Effector memory CD8-positive, alpha-beta T cell (primary cell): ENCODE results near the gene CHD9NB.

Experiments
- ATAC-seq: fragments of 150-1000 bp; cut with Tn5 transposase; replicated peaks from 2 replicates; pipeline ENCODE4 v1.10.0; 2021; ENCODE audit warnings: mild to moderate bottlenecking, moderate library complexity
- DNase-seq, 3 experiments: peaks; one replicate each; pipeline ENCODE4 v3.0.0; 2021
- H3K27ac Mint-ChIP-seq, 2 donors: one replicate each; pipeline ENCODE4 v1.8.0; 2022; ENCODE audit warnings: mild to moderate bottlenecking in 2 of 2, mixed read lengths in 2 of 2, moderate library complexity in 2 of 2
- H3K27me3 Mint-ChIP-seq, 2 donors: one replicate each; pipeline ENCODE4 v1.8.0; 2022; ENCODE audit warnings: mixed read lengths in 2 of 2
- H3K36me3 Mint-ChIP-seq: one replicate; pipeline ENCODE4 v1.8.0; 2022; ENCODE audit warnings: mild to moderate bottlenecking, moderate library complexity, mixed read lengths; ENCODE audit not compliant: insufficient read depth
- H3K4me1 Mint-ChIP-seq, 2 donors: one replicate each; pipeline ENCODE4 v1.8.0; 2022; ENCODE audit warnings: low read depth in 2 of 2, mixed read lengths in 2 of 2
- H3K4me3 Mint-ChIP-seq, 2 donors: one replicate each; pipeline ENCODE4 v1.8.0; 2022; ENCODE audit warnings: mild to moderate bottlenecking in 2 of 2, mixed read lengths in 2 of 2, moderate library complexity in 2 of 2
- H3K9me3 Mint-ChIP-seq, 2 donors: one replicate each; pipeline ENCODE4 v1.8.0; 2022; ENCODE audit warnings: mixed read lengths in 2 of 2
- total RNA-seq, 9 experiments: gene quantifications; one replicate each; lab custom pipeline; 2026; lab: John Stamatoyannopoulos, UW

Gene CHD9NB
- total RNA-seq: 0 to 0.11 (median 0) reads per million in 9 experiments

GRCh38 chr16:53052519-53053501 is at the start of gene CHD9NB:
CHD9NB (minus strand) TSS chr16:53052897; CDS start chr16:53044158, 8,739 bp downstream.
- Mint-ChIP-seq H3K4me3 (no peak within 1 kb of the TSS), H3K4me1 (peaks cover 18 to 20% of the 10 kb centered on the region in 2 donors), H3K27ac (peak within 1 kb of the TSS; percentile 56 to 68), H3K36me3 (no peaks in the 10 kb centered on the region), H3K27me3 (peaks cover under 1% of the 10 kb centered on the region in 2 donors), H3K9me3 (no peaks in the 10 kb centered on the region)
- DNase-seq: no peak
- ATAC-seq: no peak

DNA sequence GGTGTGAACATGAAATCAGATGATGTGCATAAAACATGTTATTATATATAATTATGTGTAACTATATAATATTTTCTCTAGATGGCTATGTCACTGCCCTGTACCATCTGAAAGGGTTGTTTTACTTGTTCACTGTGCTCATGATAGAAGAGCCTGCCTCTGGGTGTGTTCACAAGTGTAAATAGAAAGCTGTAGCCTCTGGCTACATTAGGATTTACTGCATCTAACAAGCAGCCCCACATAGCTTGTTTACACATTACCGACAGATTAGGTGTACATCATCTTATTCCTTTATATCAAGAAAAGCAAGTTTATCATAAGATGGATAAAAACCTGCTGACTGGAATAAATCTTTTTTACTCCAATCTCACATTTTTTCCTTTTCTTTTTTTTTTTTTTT is 48.2 kb upstream of the CHD9NB start:
- Mint-ChIP-seq H3K27ac (peak overlapping the region in 1 of 2 donors; percentile 96), H3K4me1 (peaks cover 23 to 24% of the 10 kb centered on the region in 2 donors), H3K36me3 (peaks cover 15% of the 10 kb centered on the region), H3K9me3 (no peaks in the 10 kb centered on the region), H3K4me3 (peak overlapping the region in 1 of 2 donors; percentile 44), H3K27me3 (no peaks in the 10 kb centered on the region)
- DNase-seq: no peak
- ATAC-seq: no peak

DNA sequence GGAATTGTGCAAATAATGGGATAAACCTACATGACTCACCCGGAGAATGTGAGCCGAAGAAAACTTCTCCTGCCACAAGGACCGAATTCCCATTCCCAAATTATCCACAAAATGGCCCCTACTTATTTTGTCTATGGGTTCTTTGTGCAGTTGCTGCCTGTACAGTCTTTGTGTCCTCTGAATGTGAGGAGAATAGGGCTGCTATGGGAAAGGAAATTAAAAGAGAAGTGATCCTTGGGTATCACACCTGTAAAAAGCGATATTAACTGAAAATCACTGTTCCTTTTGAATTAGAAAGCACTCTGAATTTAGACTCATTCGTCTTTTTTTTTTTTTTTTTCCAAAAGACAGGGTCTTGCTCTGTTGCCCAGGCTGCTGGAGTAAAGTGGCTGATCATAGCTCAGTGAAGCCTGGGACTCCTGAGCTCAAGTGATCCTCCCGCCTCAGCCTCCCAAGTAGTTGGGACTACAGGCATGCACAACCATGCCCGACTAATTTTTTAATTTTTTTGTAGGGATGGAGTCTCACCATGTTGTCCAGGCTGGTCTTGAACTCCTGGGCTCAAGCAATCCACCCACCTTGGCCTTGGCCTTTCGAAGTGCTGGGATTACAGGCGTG is 47.5 kb upstream of the CHD9NB start:
- ATAC-seq: no peak
- peak overlapping the region; percentile 76 to 77 for H3K4me3 Mint-ChIP-seq
- no peak for DNase-seq
- H3K4me1 Mint-ChIP-seq: peaks cover 26% of the 10 kb centered on the region in 2 donors
- H3K27me3 Mint-ChIP-seq: no peaks in the 10 kb centered on the region
- H3K9me3 Mint-ChIP-seq: no peaks in the 10 kb centered on the region
- H3K27ac Mint-ChIP-seq: peak overlapping the region; percentile 94 to 96
- peaks cover 15% of the 10 kb centered on the region for H3K36me3 Mint-ChIP-seq

GRCh38 chr16:53099318-53100130 is 46.8 kb upstream of the CHD9NB start:
- peak; percentile 76 for ATAC-seq
- no peaks in the 10 kb centered on the region for H3K9me3 Mint-ChIP-seq
- H3K27ac Mint-ChIP-seq: peak overlapping the region; percentile 94 to 96
- H3K36me3 Mint-ChIP-seq: peaks cover 15% of the 10 kb centered on the region
- peak overlapping the region; percentile 76 to 77 for H3K4me3 Mint-ChIP-seq
- H3K4me1 Mint-ChIP-seq: peaks cover 29 to 30% of the 10 kb centered on the region in 2 donors
- H3K27me3 Mint-ChIP-seq: no peaks in the 10 kb centered on the region
- DNase-seq: peak in 2 of 3 experiments; percentile 56 to 64

- Mint-ChIP-seq H3K9me3 (no peaks in the 10 kb centered on the region), H3K36me3 (peaks cover 15% of the 10 kb centered on the region), H3K4me3 (peak overlapping the region; percentile 76 to 77), H3K27me3 (no peaks in the 10 kb centered on the region), H3K27ac (peak overlapping the region; percentile 94 to 96), H3K4me1 (peaks cover 30 to 37% of the 10 kb centered on the region in 2 donors)
- ATAC-seq (peak; percentile 67), DNase-seq (peak; percentile 50 to 52 (median 52))
Observed at GRCh38 chr16:53098526-53099317, 46.0 kb upstream of the CHD9NB start.

- no peaks in the 10 kb centered on the region for H3K9me3 Mint-ChIP-seq
- no peak for ATAC-seq
- H3K4me1 Mint-ChIP-seq: peaks cover 33 to 50% of the 10 kb centered on the region in 2 donors
- H3K27me3 Mint-ChIP-seq: no peaks in the 10 kb centered on the region
- no peak for DNase-seq
- H3K4me3 Mint-ChIP-seq: peak overlapping the region in 1 of 2 donors; percentile 5
- peaks cover 15% of the 10 kb centered on the region for H3K36me3 Mint-ChIP-seq
- H3K27ac Mint-ChIP-seq: peak overlapping the region; percentile 94 to 96
Observed at GRCh38 chr16:53097190-53097589, 44.5 kb upstream of the CHD9NB start.

DNA sequence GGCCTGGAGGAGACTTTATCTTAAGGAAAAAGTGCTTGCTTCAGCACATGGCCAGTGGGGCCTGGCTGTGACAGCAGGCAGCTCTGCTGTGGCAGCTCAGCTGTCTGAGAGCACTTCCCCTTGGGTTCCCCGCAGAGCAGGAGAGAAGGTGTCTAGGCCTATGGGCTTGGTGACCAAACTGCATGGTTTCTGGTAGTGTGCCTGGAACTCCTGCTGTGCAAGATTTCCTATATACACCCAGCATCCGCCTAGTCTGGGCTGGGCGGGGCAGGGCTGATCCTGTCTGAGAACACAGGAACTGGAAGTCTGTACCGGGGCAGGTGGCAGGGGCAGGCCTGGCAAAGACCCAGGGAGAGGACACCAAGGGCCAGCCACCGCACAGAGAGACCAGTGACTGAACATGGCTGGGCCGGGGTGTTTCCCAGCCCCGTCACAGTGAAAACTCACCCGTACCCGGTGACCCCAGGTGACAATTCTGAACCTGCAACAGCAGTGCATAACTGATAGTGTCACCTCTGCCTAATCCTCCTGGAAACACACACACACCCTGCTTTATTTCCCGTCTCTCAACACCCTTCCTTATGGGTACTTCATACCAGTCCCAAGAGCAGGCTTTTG is 41.4 kb upstream of the CHD9NB start:
- no peaks in the 10 kb centered on the region for H3K9me3 Mint-ChIP-seq
- peaks cover 48 to 62% of the 10 kb centered on the region in 2 donors for H3K4me1 Mint-ChIP-seq
- H3K4me3 Mint-ChIP-seq: peak overlapping the region in 1 of 2 donors; percentile 53
- peak; percentile 19 to 55 (median 46) for DNase-seq
- H3K27me3 Mint-ChIP-seq: no peaks in the 10 kb centered on the region
- H3K36me3 Mint-ChIP-seq: peaks cover 10% of the 10 kb centered on the region
- ATAC-seq: peak; percentile 65
- H3K27ac Mint-ChIP-seq: peak overlapping the region; percentile 76 to 91

DNA sequence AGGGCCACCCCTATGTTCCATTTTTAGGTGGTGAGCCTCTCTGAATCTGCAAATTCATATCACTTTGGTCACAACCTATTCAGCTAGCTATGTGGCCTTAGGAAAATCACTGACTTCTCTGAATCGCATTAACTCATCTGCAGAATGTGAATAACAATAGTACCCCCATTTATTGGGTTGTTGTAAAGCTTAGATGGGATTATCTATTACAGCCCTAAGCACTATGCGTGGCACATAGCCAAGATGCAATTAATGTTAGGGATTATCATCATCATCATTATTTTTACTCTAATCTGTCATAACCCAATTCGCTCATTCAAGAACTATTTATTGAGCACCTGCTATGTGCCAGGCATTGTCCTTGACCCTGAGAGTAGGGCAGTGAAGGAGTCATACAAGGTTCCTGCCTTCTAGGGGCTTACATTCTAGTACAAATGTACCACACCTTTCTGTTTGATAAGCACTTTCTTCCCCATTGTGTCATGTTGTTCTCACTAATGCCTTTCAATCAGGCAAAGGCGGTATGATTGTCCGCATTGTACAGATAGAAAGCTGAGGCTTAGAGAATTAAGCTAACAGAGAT is 40.6 kb upstream of the CHD9NB start:
- peaks cover 5% of the 10 kb centered on the region for H3K36me3 Mint-ChIP-seq
- H3K9me3 Mint-ChIP-seq: no peaks in the 10 kb centered on the region
- no peak for ATAC-seq
- no peak for DNase-seq
- H3K4me1 Mint-ChIP-seq: peaks cover 44 to 56% of the 10 kb centered on the region in 2 donors
- H3K27me3 Mint-ChIP-seq: no peaks in the 10 kb centered on the region
- peak overlapping the region; percentile 76 to 91 for H3K27ac Mint-ChIP-seq
- H3K4me3 Mint-ChIP-seq: peak overlapping the region in 1 of 2 donors; percentile 53

DNA sequence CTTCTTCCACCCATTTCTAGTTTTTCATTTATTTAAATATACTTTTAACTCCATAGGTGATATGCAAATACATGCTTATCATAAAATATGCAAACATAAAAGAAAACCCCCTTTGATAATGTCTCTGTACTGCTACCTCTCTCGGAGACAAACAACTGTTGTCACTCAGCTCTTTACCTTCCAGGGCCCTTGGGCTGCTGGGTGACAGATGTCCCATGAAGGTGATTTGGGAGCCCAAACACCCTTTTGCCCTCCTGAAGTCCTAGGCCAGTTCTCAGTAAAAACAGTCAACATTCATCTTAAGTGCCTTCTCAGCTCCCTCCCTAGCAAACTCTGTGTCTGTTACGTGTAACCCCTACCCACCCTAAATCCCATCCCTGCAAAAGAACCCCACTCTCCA is 39.6 kb upstream of the CHD9NB start:
- Mint-ChIP-seq H3K27ac (peak overlapping the region; percentile 57 to 88), H3K4me1 (peaks cover 41 to 53% of the 10 kb centered on the region in 2 donors), H3K9me3 (no peaks in the 10 kb centered on the region), H3K36me3 (peaks cover 4% of the 10 kb centered on the region), H3K4me3 (peak overlapping the region in 1 of 2 donors; percentile 50), H3K27me3 (no peaks in the 10 kb centered on the region)
- ATAC-seq: no peak
- no peak for DNase-seq

DNA sequence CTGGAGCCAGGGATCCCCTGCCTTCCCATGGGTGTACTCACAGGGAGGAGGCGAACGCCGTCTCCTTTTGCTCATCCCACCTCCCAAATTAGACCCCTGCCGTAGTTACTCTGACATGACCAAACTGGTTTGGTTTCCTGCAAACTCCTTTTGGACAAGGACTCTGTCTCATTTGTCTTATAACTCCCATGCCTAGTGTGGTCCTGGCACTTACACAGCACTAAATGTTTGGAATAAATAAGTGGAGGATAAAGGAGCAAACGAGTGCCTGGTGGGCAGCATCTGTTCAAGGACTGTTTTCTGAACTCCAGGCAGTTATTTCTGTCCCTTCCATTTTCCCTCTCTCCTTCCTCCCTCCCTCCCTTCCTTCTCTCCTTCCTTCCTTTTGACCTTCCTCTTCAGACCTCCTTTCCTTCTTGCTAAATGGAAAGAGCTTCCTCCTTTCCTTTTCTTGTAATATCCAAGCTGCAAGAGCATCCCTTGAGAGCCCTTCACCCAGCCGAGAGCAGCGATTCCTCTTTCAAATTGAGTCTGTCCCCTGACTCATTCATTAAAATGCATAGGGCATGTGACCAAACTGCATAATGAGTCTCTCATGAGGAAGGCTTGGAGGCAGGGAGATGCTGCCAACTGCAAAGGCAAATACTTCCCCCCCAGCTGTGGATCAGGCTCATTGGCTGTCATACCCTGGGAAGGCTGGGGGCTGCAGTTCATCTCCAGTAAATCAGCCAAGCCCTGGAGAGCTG is 38.9 kb upstream of the CHD9NB start:
- Mint-ChIP-seq H3K4me1 (peaks cover 38 to 55% of the 10 kb centered on the region in 2 donors), H3K4me3 (peak overlapping the region; percentile 50 to 72), H3K27me3 (no peaks in the 10 kb centered on the region), H3K36me3 (peaks cover 4% of the 10 kb centered on the region), H3K27ac (peak overlapping the region; percentile 57 to 88), H3K9me3 (no peaks in the 10 kb centered on the region)
- no peak for ATAC-seq
- DNase-seq: no peak
